GM18861 (cell line): Measurements from ENCODE around the gene TNRC18.
"Not testable (repeated sequence)": the region's sequence is repeated elsewhere in the genome, so short reads cannot be mapped to it uniquely, and the experiment has no call there.

Experiments used
- ATAC-seq: cut with Tn5 transposase; IDR thresholded peaks from one replicate; pipeline ENCODE4 v1.9.1; 2021; ENCODE audit not compliant: unreplicated experiment

The TNRC18 gene

GRCh38 chr7:5423306-5423975 is at the start of gene TNRC18:
Gene TNRC18, minus strand, starts transcription at chr7:5423834. Its CDS starts 2,588 bp downstream, at chr7:5421246.
- no peak for ATAC-seq

GRCh38 chr7:5472432-5473315 is 49.0 kb upstream of the TNRC18 start:
- ATAC-seq = no peak

DNA sequence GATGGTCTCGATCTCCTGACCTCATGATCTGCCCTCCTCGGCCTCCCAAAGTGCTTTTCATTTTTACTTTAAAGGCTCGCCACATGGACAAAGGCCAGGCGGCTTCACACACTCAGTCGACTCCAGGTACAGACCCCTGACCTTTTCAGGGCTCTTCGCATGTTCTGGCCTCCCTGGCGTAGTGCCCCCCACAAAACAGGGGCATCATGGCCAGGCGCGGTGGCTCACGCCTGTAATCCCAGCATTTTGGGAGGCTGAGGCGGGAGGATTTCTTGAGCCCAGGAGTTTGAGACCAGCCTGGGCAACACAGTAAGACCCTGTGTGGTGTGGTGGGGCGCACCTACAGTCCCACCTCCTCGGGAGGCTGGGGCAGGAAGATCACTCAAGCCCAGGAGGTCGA is 48.0 kb upstream of the TNRC18 start:
- not testable (repeated sequence) for ATAC-seq

DNA sequence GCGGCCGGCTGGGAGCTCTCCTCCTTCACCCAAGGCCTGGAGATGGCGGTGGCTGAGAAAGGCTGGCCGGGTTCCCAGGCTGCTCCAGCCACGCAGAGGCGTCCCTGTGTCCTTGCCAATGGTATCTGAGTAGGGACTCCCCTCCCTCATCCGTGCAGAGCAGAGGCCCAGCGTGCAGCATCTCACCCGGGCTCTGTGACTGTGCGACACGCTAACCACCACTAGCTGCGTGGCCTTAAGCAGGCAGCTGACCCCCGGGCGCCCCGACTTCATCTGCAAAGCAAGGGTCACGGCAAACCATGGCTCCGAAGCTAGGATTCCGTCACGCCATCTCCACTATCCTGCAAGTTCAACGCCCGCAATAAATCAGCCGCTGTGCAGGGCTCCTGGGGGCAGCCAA is 47.2 kb upstream of the TNRC18 start:
- ATAC-seq = no peak

DNA sequence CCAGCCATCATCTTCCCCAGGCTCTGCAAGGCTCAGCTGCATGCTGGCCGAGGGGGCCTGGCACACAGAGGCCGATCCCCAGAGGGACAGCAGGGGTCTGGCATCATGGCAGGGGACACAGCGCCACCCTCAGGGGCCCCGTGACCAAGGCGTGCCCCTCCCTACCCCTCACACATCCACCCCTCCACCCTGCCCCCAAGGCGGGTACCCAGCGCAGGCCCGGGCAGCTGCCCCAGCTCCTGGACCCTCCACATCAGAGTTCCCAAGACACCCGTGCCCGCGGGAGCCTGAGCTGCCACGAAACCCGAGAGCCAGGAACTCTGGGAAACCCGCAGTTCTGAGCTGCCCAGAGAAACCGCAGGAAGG is 46.5 kb upstream of the TNRC18 start:
- ATAC-seq = no peak

GRCh38 chr7:5469375-5470166 is 45.9 kb upstream of the TNRC18 start:
- ATAC-seq = no peak

DNA sequence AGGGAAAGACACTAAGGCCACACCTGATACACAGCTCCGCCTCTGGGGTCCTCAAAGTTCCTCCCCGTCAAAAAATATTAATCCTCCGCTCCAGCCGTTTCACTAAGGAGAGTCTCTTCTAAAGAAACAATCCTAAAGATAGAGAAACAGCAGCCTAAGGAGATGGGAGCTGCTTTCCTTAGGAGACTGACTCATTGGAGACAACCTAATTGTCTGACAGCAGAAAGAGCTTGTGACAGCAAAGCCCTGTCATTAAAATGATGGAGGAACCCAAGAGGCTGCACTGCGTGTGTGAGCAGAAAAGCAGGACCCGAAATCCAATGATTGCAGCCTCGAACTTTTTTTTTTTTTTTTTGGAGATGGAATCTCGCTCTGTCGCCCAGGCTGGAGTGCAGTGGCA is 44.0 kb upstream of the TNRC18 start:
- no peak for ATAC-seq

- no peak for ATAC-seq
Observed at GRCh38 chr7:5466551-5466950, 42.9 kb upstream of the TNRC18 start.

DNA sequence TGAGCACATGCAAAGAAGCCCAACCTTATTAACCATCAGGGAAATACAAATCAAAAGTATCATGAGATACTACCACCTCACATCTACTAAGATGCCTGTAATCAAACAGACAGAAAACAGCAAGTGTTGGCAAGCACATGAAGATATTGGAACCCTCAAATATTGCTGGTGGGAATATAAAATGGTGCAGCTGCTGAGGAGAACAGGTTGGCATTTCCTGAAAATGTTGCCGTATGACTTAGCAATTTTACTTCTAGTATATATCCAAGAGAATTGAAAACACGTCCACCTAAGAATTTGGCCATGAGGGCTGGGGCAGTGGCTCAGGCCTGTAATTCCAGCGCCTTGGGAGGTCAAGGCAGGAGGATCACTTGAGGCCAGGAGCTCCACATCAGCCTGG is 39.4 kb upstream of the TNRC18 start:
- no peak for ATAC-seq

DNA sequence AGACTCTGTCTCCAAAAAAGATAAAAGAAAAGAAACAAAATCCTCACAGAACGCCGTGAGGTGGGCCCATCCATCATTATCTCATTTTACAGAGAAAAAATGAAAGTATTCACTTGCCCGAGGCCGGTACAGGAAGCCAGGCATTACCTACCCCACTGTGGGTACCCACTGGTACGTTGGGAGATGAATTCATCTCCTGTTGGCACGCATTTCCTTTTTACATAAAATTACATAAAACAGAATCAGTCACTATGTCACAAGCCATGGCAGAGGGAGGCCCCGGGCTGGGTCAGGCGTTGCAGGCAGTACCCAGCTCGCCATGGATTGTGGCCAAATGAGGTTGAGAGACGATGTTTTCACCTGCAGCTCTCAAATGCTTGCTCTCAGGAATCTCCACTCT is 38.6 kb upstream of the TNRC18 start:
- no peak for ATAC-seq

GRCh38 chr7:5458921-5459480 is 35.4 kb upstream of the TNRC18 start:
- ATAC-seq = no peak

- no peak for ATAC-seq
Observed at GRCh38 chr7:5457245-5457735, 33.7 kb upstream of the TNRC18 start.

DNA sequence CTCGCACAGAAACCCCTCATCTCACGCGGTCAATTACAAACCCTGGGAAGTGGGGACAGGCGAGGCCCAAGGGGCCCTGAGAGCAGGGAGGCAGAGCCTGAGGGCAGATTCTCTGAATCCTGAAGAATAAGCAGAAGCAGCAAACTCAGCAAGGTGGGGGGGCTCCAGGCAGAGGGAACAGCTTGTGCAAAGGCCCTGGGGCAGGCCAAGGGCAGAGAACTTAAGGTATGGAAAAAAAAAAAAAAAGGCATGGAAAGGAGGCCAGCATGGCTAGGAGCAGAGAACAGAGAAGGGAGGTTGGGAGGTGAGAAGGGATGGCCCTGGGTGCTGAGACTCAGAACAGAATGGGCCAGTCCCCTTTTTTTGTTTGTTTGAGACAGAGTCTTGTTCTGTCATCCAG is 32.8 kb upstream of the TNRC18 start:
- ATAC-seq = no peak

GRCh38 chr7:5455581-5456219 is 32.1 kb upstream of the TNRC18 start:
- no peak for ATAC-seq

DNA sequence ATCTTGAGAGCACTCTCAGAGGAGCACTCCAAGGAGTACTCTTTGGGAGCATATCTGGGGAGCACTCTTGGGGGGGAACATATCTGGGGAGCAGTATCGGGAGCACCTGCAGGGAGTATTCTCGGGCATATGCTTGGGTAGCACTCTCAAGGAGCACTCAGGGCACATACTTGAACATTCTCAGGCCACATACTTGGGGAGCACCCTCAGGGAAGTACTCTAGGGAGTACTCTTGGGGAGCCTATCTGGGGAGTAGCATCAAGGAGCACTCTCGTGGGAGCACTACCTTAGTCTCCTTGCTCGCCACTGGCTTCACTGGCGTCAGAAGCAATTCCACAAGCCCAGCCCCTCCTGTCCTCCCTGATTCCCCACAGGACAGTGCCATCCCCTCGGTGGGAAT is 31.5 kb upstream of the TNRC18 start:
- ATAC-seq = no peak

GRCh38 chr7:5454485-5454884 is 30.9 kb upstream of the TNRC18 start:
- ATAC-seq = no peak

DNA sequence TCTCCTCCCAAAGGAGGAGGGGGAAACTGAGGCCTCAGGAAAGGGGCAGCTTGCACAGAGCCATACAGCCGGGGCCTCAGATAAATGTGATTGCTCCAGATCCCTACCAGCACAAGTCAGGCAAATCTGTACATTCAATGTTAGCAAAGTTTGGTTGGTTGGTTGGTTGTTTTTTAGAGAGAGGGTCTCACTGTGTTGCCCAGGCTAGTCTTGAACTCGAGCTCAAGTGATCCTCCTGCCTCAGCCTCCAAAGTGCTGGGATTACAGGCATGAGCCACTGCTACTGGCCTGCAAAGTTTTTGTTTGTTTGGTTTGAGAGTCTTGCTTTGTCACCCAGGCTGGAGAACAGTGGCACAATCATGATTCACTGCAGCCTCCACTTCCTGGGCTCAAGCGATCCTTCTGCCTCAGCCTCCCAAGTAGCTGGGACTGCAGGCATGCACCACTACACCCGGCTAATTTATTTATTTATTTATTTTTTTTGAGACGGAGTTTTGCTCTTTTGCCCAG is 30.0 kb upstream of the TNRC18 start:
- ATAC-seq = no peak

- no peak for ATAC-seq
Observed at GRCh38 chr7:5452937-5453540, 29.4 kb upstream of the TNRC18 start.

GRCh38 chr7:5452470-5452899 is 28.9 kb upstream of the TNRC18 start:
- no peak for ATAC-seq

- ATAC-seq = no peak
Observed at GRCh38 chr7:5451391-5451790, 27.8 kb upstream of the TNRC18 start.
